RPMI8226 (cell line): ENCODE results near the gene PRLHR.
A peak's percentile ranks its signal among the peaks of the same experiment; 100 is the strongest.
"Not testable (repeated sequence)": the region's sequence is repeated elsewhere in the genome, so short reads cannot be mapped to it uniquely, and the experiment has no call there.

Source experiments
- DNase-seq: peaks from one replicate; pipeline ENCODE4 v3.0.0-alpha.2; 2015

The PRLHR gene

DNA sequence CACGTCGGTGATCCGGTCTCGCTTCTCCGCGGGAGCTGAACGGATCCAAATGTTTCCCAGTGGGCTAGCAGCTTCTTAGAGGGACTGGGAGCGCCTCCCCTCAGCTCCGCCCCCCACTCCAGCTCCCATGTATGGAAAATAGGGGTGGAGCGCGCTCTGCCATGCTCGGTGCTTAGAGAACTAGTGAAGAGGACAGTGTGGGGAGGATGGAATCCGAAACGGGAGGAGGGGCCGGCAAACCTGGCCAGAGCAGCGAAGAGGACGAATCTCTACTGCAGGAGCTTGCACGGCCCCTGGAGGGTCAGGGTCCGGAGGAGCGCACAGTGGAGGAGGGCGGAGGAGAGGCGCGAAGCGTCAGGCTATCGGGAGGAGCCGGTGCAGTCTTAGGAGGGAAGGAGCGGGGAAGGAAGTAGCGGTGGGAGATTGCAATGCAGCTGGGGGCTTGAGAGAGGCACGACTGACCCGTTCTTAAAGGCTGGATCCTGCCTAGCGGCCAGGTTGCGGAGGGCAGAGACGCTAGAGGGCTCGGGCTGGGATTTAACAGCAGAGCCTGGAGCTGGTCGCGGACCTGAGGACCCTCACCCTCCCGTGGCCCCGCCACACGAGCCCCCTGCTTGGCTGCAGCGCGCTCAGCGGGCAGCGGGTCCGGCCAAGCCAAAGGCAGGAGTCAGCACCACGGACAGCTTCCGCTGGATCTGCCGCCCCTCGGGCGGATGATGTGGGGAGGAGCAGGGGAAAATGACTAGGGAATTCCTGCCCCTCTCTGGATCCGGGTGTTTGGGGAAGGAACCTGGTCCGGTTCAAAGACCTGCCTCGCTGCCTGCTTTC, at the start of gene PRLHR:
PRLHR (minus strand) TSS at position 51 of the 828 bp plus-strand sequence. CDS start 404 bp downstream, outside the sequence.
- no peak for DNase-seq

DNA sequence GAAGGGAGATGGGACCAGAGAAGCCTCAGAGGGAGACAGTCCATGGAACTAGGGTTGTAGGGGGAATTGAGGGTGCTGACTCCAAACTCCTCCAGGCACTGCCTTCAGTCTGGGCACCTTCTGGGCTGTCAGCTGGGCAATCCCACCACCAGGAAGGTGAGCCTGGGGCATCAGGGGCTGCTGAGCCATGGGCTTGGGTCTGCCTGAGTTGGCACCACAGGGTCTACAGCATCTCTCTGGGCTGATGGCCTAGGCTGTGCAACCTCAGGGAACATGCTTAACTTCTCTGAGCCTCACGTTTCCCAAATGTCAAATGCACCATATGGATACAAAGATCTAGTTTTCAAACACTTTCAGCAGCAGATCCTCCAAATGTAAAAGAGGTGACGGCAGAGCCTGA, 46.8 kb upstream of the PRLHR start:
- DNase-seq, result no peak

DNA sequence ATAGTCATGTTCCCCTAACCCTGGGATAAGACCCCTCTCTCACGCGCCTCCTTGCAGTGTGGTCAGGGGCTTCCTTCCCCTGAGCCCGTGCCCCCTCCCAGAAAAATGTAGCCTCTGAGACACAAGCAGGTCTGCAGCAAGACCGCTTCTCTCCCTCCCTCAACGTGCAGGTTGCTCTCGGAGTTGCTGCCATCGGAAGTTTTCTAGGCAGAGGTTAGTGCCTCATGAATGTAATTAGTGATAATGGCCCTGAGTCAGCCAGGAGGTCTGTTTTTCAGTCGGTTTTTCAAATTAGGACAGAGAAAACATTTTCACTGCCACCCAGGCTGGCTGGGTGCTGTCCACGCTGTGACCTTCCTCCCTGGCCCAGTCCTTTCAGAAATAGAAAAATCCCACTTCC, 43.2 kb upstream of the PRLHR start:
- no peak for DNase-seq

DNA sequence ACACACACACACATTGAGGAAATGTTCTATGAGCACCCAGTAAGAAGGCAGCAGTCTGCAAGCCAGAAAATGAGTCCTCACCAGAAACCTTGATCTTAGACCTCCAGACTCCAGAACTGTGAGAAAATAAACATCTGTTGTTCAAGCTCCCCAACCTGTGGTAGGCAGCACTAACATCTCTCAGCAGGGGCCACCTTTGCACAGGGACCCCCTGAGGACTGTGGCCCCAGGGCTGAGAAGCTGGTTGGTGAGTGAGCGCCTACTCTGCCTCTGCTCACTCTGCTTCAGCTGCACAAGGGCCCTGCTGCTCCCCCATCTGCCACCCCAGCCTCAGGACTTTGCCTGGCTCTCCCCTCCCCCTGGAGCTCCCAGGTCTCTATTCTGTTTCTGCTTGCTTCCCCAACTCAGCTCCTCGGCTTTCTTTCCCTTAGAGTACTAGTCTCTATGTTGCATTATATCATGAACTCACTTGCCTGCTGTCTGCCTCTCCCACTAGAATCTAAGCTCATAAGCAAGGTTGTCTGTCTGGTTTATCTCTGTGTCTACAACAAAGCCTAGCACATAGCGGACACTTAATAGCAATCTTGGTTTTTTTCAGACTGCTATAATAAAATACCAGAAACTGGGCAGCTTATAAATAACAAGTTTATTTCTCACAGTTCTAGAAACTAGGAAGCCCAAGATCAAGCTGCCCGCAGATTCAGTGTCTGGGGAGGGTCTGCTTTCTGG, 40.4 kb upstream of the PRLHR start:
- no peak for DNase-seq

DNA sequence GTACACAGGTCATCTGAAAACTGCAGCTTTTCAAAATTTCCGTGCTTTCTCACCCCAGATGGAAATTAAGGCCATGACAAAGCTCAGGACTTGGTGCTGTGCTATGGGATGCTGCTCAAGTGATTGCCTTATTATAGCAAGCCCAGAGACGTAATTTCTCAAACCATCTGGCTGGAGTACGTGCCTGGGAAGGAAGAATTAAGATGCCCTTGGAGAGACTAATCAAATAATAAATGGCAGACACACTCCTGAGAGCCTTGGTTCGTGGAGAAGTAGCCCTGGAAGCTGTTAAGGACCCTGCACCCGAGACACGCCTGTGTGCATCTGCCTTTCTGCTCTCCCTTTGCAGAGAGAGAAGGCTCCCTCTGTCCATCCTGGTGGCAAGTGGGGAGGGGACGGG, 38.3 kb upstream of the PRLHR start:
- DNase-seq, result no peak

DNA sequence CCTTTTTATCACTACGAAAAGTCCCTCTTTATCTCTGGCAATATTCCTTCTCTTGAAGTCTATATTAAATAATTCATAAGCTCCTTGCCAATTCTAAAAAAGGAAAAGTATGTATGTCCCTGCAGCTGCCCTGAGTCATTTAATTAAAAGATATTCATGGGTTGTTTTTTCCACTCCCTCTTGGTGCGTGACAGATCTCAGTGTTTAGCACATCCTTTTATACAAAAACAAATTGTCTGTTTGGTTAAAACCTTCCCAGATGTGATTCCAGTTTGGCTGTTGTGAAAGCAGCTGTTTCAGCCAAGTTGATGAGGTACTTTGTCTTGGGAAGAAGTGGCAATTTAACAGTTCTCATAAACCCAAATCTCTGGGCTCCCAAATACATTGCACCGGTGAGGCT, 33.8 kb upstream of the PRLHR start:
- no peak for DNase-seq

DNA sequence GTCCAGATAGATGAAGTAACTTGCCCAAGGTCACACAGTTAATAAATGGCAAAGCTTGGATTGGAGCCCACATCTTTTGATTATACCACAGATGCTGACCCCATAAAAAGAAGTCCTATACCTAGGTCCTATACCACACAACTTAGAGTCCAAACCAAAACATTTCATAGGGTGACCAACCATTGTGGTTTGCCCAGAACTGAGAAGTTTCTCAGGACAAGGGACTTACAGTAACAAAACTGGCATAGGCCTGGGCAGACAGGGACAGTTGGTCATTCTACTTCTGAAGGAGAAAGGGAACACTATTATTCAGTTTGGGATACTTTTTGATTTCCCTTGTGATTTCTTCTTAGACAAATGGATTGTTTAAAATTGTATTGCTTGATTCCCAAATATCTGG, 32.9 kb upstream of the PRLHR start:
- DNase-seq, result no peak

DNA sequence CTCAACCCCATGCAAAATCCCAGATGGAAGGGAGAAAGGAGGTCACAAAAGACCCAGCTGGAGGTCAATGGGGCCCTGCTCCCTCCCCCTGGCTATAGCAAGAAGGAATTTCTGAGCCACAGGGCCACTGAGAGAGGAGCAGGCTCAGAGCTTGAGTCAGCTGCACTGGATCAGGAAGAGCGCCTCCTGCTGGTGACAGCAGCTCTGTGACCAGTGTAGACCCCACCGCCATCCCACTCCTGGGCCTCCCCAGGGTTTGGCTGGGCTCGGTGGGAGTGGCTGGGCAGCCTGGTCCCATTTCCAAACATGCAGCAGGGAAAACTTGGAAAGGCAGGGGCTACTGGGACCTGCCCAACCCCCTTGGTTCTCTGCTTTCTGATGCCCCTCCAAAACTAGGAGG, 31.5 kb upstream of the PRLHR start:
- DNase-seq, result no peak

DNA sequence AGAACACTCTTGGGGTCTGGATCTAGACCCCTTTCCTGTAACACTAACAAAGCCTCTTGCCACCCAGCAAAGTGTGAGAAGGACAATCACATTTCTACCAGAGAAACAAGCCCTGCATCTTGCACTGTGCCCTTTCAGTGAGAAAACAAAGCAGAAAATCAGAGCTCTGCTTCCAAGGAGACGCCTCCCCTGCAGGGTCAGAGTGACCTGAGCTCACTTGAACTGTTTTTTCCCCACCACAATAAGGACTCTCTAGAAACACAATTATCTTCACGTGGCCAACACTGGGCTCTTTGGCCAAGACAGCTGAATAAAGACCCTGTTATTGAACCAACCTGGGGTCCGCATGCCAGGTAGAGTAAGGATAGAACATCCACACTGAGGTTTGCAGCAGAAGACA, 30.1 kb upstream of the PRLHR start:
- no peak for DNase-seq

DNA sequence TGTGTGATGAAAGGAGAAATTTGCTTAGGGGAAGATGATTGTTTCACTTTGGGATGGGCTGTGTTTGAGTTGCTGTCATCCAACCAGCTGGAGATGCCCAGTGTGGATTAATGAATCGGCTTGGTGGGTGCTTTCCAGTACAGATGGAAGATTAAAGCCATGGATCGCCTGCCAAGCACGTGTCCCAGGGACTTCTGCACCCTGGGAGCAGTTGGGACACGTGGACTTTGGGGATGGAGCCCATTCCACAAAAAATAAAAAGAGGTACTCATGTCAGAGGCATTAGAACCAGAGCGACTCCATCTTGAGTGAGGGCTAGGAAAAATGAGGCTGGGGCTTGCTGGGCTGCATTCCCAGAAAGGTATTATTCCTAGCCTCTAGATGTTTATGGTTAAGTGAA, 29.3 kb upstream of the PRLHR start:
- no peak for DNase-seq

DNA sequence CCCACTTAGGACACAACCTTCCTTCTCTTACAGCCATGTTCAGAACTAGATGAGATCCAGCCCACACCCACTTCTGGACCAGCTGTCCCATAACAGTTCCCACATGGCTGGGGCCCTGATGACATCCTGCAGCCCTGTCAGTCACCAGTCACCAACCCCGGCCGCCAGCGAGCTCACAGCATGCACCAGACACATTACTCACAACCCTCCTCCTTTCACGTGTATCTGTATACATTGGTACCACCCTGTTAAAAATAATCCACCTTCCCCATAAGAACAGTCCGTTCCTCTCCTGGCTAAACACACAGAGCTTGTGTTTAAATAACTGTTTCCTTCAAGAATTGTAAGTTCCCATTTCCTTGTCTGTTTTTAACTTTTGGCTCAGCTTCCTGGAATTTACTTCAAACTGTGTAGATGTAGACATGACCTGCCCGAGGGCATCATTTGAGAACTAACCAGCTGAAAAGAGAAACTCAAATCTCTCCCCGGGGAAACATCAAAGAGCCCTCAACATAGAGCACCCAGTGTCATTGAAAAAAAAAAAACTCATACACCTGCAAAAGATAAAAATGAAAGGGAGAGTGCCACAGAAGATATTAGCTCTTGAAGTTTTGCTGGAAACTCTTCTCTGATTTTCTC, 26.0 kb upstream of the PRLHR start:
- no peak for DNase-seq

DNA sequence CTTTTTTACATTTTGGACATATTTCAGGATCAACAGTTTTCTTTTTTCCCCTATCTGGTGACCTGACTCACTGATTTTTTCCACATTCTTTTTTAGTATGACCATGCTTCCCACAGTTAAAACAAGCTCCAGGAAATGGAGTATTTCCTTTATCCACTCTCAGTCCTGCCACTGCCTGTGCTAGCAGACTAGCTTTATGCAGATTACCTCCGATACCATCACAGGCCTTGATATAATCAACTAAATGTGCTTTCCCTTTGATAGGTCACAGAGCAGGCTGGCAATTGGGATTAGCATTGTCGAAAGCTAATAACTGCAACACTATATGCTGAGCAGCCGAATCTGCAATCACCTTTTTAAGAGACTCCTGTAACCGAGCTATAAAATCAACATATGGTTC, 18.4 kb upstream of the PRLHR start:
- DNase-seq, result not testable (repeated sequence)

DNA sequence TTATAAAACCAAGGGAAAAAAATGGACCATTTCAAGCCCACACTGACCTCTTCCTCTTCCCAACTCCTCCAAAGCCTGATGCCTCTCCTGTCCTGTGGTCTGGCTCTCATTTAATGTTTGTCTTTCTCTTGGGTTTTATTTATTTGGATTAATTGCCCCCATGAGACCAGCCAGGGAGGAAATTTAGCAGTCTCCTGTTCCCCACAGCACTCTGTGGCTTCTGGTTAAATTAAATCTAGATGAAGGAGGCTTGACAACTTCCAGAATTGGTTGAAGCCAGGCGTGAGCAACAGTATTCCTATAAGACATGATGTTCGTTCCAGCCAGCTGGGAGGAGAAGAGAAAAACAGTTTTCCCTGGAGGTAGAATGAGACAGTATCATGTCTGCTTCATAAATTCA, 15.1 kb upstream of the PRLHR start:
- no peak for DNase-seq

DNA sequence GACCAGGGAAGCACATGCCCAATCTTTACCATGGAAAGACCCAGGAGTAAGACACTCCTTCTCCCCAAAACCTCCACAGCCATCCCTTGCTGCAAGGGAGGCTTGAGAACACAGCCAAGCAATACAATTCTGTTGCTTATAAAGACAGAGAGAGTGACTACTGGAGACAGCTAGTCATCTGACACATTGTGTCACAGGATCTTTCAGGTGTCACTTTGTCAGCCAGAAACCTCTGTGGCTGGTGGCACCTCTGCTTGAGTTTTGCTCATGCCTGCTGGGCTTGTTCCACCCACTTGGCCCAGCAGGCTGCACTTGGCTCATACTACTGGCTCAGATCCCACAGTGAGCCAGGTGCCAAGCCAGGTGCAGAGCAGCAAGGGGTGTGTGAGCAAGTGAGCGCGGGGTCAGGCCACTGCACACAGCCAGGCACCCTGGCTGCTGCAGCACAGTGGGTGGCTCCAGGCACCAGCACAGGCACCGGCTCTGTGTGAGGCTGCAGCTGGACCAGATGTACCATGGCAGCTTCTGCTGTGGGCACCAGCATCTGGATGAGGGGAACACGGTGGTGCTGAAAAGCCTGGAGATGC, 12.4 kb upstream of the PRLHR start:
- DNase-seq, result no peak

DNA sequence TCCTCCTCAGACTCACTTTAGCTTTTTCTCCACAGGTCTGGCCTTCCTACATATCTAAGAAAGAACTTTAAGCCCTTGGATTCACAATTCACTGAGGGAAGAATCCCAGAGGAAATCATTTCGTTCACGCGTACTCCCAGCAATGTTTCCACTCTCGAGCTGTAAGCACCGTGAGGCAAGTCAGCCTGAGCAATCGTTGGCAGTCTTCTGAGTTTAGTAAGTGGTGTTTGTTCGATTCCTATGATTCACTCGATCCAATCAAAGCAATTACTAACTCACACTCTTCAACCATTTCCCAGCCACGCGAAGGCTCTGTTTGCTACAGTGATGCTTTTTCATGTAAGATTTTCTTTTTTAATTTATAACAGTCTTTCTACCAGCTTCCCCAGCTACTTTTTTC, 10.2 kb upstream of the PRLHR start:
- DNase-seq, result no peak

DNA sequence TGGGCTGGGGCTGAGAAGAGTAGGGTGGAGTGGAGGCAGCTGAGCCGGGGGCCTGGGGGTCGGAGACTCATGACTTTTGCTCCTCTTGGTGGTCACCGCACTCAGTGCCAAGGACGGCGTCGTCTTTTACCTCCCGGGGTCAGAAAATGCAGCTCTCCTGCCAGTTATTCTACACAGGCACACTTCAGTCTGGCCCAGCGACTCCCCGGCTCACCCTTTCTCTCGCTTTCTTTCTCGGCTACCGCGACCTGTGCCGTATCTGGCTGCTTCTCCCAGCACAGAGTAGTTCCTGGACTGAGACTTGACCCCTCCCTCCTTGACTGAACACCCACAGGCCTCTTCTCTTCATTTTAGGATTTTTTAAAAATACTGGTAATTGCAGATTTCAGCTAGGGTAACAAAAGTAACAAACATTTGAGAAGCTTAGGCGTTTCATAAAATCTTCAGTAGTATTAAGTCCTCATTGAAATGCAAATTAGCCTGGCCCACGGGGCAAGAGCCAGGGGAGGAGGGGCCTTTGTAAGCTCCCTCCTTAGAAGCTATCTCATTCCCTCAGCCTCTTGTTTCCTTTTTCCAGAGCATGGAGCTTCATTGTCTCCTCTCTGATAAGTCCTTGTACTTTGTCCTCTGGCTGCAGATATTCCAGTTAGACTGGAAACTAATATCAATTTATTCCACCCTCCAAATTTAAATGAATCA, 1.1 kb upstream of the PRLHR start:
- no peak for DNase-seq

DNA sequence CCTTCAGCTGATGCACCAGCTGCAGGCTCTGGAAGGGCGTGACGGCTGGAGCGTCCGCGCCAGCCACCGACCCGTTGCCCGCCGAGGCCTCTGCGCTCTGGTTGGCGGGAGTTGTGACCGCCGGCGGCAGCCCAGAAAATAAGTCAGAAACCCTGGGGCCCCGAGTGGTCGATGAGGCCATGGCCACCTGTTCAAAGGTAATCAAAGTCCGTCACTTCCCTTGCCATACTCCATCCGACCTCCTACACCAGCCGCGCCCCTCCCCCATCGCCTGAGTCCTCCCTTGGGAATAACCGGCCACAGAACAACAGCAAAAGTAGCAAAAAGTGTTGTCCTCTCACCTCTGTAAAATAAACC, 406 bp downstream of the PRLHR start:
- DNase-seq, result no peak

DNA sequence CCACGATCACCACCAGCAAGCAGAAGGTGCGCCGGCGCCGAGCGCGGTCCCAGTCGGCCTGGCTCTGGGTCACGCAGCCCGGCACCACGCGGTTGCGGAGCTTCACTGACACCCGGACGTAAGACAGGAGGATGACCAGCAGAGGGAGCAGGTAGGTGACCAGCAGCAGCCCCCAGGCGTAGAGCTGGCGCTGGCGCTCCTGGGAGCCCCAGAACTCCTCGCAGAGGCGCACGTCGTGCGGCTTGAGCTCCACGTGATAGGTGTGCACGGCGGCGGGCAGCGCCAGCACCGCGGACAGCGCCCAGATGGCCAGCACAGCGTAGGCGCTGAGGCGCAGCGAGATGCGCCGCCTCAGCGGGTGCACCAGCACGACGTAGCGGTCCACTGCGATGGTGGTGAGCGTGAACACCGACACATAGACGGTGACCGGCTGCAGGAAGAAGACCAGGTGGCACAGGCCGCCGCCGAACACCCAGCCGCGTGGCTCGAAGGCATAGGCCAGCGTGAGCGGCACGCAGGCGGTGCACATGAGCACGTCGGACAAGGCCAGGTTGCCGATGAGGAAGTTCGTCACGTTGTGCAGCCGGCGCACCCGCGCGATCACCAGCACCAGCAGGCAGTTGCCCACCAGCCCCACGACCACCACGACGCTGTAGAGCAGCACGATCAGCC, 920 bp downstream of the PRLHR start:
- DNase-seq, result peak; percentile 8

DNA sequence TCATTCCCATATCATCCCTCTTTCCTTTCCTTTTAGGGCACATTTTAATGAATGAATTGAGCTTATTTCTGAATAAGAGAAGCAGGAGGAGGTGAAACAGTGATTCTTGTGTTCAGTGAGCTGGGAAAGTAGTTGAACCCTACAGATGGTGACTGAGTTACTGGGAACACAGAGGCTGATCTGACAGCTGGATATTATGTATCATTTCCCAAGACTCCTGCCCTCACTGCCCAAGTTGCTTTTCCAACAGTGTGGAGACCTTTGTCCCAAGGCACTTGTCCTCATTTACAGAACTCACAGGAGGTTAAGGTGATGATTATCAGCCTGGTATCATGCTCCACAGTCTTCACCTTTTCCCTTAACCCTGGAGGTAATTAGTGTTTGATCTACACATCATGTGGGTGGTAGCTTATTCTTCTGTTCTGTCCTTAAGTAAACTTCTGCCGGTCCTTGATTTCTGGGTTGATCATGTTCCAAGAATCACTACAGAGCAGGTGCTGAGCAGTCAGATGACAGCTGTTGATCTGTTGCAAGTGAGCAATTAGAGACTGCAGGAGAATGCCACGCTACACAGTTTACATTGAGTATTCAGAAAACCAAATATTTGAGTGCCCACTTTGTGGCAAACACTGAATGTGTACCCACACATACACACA, 2.6 kb downstream of the PRLHR start:
- no peak for DNase-seq

DNA sequence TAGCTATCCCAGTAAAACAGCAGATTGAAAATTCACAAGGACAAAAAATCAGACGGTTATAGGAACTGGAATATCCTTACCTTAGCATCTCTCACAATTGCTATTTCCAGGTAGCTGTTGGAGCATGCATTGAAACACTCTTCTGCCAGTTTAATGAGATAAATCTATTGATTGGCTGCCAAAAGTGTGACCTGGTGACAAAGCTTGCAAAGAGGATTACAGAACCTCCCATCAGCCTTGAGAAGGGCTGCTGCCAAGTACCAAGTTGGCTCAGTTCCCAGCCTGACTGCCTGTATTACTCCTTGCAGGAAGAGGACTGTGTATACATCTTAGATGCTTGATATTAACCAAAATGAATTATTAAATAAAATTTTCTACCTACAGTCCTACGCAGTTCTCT, 5.1 kb downstream of the PRLHR start:
- peak; percentile 28 for DNase-seq

DNA sequence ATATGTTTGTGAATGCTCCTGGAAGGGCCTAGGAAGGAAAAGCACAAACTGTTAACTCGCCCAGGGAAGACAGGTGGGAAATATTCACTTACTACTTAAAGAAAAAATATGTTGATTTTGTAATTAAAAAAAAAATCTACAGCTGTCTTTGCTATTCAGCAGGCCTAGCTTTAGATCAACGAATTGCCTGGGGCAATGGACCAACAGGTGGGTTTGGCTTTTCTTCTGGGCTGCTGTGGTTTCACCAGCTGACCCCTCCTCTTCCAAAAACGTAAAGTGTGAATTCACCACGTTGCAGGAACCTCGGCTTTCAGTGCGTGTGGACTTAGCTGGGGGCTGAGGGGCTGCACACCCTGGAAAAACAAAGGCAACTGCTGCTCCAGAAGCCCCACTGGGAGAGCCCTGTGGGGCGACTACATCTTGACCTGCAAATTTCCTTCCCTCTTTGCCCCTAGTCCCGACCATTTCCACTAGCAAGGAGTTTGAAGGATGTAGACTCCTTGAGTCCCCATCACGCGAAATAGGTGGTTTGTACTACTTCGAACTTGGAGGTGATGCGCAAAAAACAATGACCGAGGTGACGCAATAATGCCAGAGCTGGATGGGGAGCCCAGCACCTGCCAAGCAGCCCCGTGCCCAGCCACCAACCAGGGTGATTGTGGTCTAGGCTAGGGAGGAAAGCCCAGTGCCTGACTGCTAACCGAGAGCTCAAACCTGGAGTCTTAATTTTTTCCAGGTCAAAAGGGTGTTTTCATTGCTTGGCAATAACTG, 7.4 kb downstream of the PRLHR start:
- DNase-seq, result no peak
